ENCODE results near the gene CDH13. TPM values are rescaled to one million over a fixed set of nuclear protein-coding genes. Genes with fewer than 3 reads are reported as not detected.

Gene CDH13
- total RNA-seq, 1 experiment from 2014 or later: 2.1 TPM

GRCh38 chr16:83723244-83723643 is 1096.5 kb downstream of the CDH13 start:
- intact Hi-C loops (cut with micrococcal nuclease; ENCODE audit: unreplicated experiment): no loop called here
- Histone ChIP-seq H3K4me1 (ENCODE audit: insufficient read depth, low read length, poor library complexity, severe bottlenecking) (no peaks in the 10 kb centered on the region), H3K4me3 (ENCODE audit: low read depth, low read length, poor library complexity, severe bottlenecking) (no peak overlapping the region), H3K9me3 (ENCODE audit: low read depth, low read length, poor library complexity, severe bottlenecking) (no peaks in the 10 kb centered on the region), H3K36me3 (ENCODE audit: insufficient read depth, low read length, poor library complexity, severe bottlenecking) (no peaks in the 10 kb centered on the region), H3K27me3 (replicated peaks; ENCODE audit: insufficient read depth, low read depth, low read length, poor library complexity) (peaks cover 4% of the 10 kb centered on the region), H3K27ac (ENCODE audit: low read depth, low read length, poor library complexity, severe bottlenecking) (no peak overlapping the region)
- POLR2A ChIA-PET (ENCODE audit: low non-redundant PET): no interaction called here
- DNase-seq (ENCODE audit: low spot score): no peak
- CTCF ChIA-PET: no interaction called here
- TF ChIP-seq EZH2 (IDR thresholded peaks at IDR 0.05; ENCODE audit: borderline replicate concordance, low read depth, low read length, poor library complexity, severe bottlenecking) (no peak), CTCF (conservative IDR thresholded peaks at IDR 0.05; ENCODE audit: low read depth, low read length) (no peak)
- no TSS peak for BruUV-seq (replicated peaks)

- CTCF ChIA-PET: no interaction called here
- BruUV-seq (replicated peaks): no TSS peak
These were observed 1097.1 kb downstream of the CDH13 start for GRCh38 chr16:83723901-83724300.

DNA sequence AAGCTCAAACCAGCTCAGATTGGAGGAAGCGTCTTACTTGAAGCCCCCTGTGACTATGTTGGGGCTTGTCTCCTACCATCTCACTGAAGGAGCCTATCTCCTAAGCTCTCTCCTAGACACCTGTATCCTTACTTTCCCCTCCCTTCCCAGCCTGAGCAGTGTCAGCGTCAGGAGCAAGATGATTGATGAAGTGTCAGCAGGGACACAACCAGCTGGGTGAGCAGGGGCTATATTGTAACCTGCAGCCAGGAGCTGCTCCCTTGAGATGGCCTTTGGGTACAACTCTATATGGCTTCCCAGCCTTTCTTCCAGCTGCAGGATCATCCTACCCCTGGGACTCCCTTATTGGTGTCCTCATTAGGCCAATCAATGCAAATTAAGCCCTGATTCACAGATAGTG is 1097.8 kb downstream of the CDH13 start:
- no peak overlapping the region for H3K27ac ChIP-seq (ENCODE audit: low read depth, low read length, poor library complexity, severe bottlenecking)
- CTCF ChIA-PET: no interaction called here
- H3K4me1 ChIP-seq (ENCODE audit: insufficient read depth, low read length, poor library complexity, severe bottlenecking): no peaks in the 10 kb centered on the region
- no peaks in the 10 kb centered on the region for H3K36me3 ChIP-seq (ENCODE audit: insufficient read depth, low read length, poor library complexity, severe bottlenecking)
- no peak overlapping the region for H3K4me3 ChIP-seq (ENCODE audit: low read depth, low read length, poor library complexity, severe bottlenecking)
- BruUV-seq (replicated peaks): no TSS peak
- intact Hi-C loops (cut with micrococcal nuclease; ENCODE audit: unreplicated experiment): no loop called here
- peaks cover 4% of the 10 kb centered on the region for H3K27me3 ChIP-seq (replicated peaks; ENCODE audit: insufficient read depth, low read depth, low read length, poor library complexity)
- POLR2A ChIA-PET (ENCODE audit: low non-redundant PET): no interaction called here
- TF ChIP-seq CTCF (conservative IDR thresholded peaks at IDR 0.05; ENCODE audit: low read depth, low read length) (no peak), EZH2 (IDR thresholded peaks at IDR 0.05; ENCODE audit: borderline replicate concordance, low read depth, low read length, poor library complexity, severe bottlenecking) (no peak)
- no peak for DNase-seq (ENCODE audit: low spot score)
- no peaks in the 10 kb centered on the region for H3K9me3 ChIP-seq (ENCODE audit: low read depth, low read length, poor library complexity, severe bottlenecking)

More at GRCh38 chr16:83723901-83724300, 1097.1 kb downstream of the CDH13 start:
- H3K4me1 ChIP-seq (ENCODE audit: insufficient read depth, low read length, poor library complexity, severe bottlenecking): no peaks in the 10 kb centered on the region
- no peaks in the 10 kb centered on the region for H3K9me3 ChIP-seq (ENCODE audit: low read depth, low read length, poor library complexity, severe bottlenecking)
- H3K36me3 ChIP-seq (ENCODE audit: insufficient read depth, low read length, poor library complexity, severe bottlenecking): no peaks in the 10 kb centered on the region
- no peak overlapping the region for H3K4me3 ChIP-seq (ENCODE audit: low read depth, low read length, poor library complexity, severe bottlenecking)
- H3K27me3 ChIP-seq (replicated peaks; ENCODE audit: insufficient read depth, low read depth, low read length, poor library complexity): peaks cover 4% of the 10 kb centered on the region
- H3K27ac ChIP-seq (ENCODE audit: low read depth, low read length, poor library complexity, severe bottlenecking): no peak overlapping the region
- no peak for DNase-seq (ENCODE audit: low spot score)
- no peak for TF ChIP-seq EZH2 (IDR thresholded peaks at IDR 0.05; ENCODE audit: borderline replicate concordance, low read depth, low read length, poor library complexity, severe bottlenecking)
- no peak for TF ChIP-seq CTCF (conservative IDR thresholded peaks at IDR 0.05; ENCODE audit: low read depth, low read length)
- POLR2A ChIA-PET (ENCODE audit: low non-redundant PET): no interaction called here
- intact Hi-C loops (cut with micrococcal nuclease; ENCODE audit: unreplicated experiment): no loop called here

Measured in A673 (cell line).